SU-DHL-6 (cell line): ENCODE measurements around the gene SLC25A1.
A peak's percentile ranks its signal among the peaks of the same experiment; 100 is the strongest.

Source experiments
- H2AFZ ChIP-seq: fragments of 200-600 bp; sonication (generic); 2 replicates; pipeline ENCODE4 v1.6.1; 2014; ENCODE audit warnings: low read depth, mild to moderate bottlenecking, moderate library complexity, mixed read lengths, antibody characterized with exemption, low read length; ENCODE audit not compliant: severe bottlenecking
- H3F3A ChIP-seq: fragments of 200-600 bp; shearing (Covaris generic); 2 replicates; pipeline ENCODE4 v1.6.0; 2016; ENCODE audit warnings: antibody characterized with exemption, mild to moderate bottlenecking; ENCODE audit not compliant: insufficient read depth
- H3K27ac ChIP-seq: fragments of 200-600 bp; sonication (generic); 2 replicates; pipeline ENCODE4 v1.5.1; 2016; ENCODE audit warnings: low read depth, mild to moderate bottlenecking, low read length, moderate library complexity, mixed read lengths
- H3K27me3 ChIP-seq: fragments of 200-600 bp; sonication (generic), shearing (Covaris generic); 2 replicates; pipeline ENCODE4 v1.6.0; 2014; ENCODE audit warnings: mild to moderate bottlenecking, low read length
- H3K36me3 ChIP-seq: fragments of 200-600 bp; sonication (generic); 2 replicates; pipeline ENCODE4 v1.6.1; 2014; ENCODE audit warnings: mild to moderate bottlenecking, low read length, mixed read lengths
- H3K4me2 ChIP-seq: fragments of 300-600, 200-600 bp; shearing (Covaris generic), sonication (generic); 2 replicates; pipeline ENCODE4 v1.6.0; 2014; ENCODE audit warnings: low read length, low read depth, mild to moderate bottlenecking; ENCODE audit not compliant: poor library complexity, severe bottlenecking
- H3K4me3 ChIP-seq: fragments of 200-600 bp; sonication (generic); 2 replicates; pipeline ENCODE4 v1.5.1; 2014; ENCODE audit warnings: antibody characterized with exemption, low read length, mild to moderate bottlenecking, mixed read lengths; ENCODE audit not compliant: insufficient read depth, poor library complexity, severe bottlenecking
- H3K79me2 ChIP-seq: fragments of 200-600 bp; sonication (generic); 2 replicates; pipeline ENCODE4 v1.6.1; 2014; ENCODE audit warnings: mild to moderate bottlenecking, low read length, moderate library complexity; ENCODE audit not compliant: insufficient read depth
- H3K9ac ChIP-seq: fragments of 200-600 bp; sonication (generic); 2 replicates; pipeline ENCODE4 v1.7.0; 2014; ENCODE audit warnings: mild to moderate bottlenecking, low read length
- H3K9me2 ChIP-seq: fragments of 200-600 bp; sonication (generic); replicated peaks from 2 replicates; pipeline ENCODE4 v1.6.1; 2014; ENCODE audit warnings: low read length; ENCODE audit not compliant: insufficient read depth
- H3K9me3 ChIP-seq: fragments of 200-600 bp; sonication (generic); 2 replicates; pipeline ENCODE4 v1.6.1; 2014; ENCODE audit warnings: low read length, mixed read lengths; ENCODE audit not compliant: insufficient read depth
- H4K20me1 ChIP-seq: fragments of 200-600 bp; sonication (generic); 2 replicates; pipeline ENCODE4 v1.6.1; 2014; ENCODE audit warnings: low read depth, mild to moderate bottlenecking, antibody characterized with exemption, low read length, moderate library complexity, mixed read lengths
- EZH2phosphoT487 ChIP-seq: fragments of 200-600 bp; sonication (generic), shearing (Covaris generic); conservative IDR thresholded peaks from 2 replicates; pipeline ENCODE4 v1.6.1; 2018; ENCODE audit warnings: mild to moderate bottlenecking, antibody characterized with exemption, low read length, moderate library complexity, mixed read lengths
- TF ChIP-seq, protein P1 (sequence below): fragments of 200-600 bp; sonication (generic); IDR thresholded peaks from one replicate; pipeline ENCODE4 v1.5.1; 2017; ENCODE audit warnings: antibody characterized with exemption, mild to moderate bottlenecking, low read length, moderate library complexity; ENCODE audit not compliant: insufficient read depth, poor library complexity, severe bottlenecking

SLC25A1 gene

DNA sequence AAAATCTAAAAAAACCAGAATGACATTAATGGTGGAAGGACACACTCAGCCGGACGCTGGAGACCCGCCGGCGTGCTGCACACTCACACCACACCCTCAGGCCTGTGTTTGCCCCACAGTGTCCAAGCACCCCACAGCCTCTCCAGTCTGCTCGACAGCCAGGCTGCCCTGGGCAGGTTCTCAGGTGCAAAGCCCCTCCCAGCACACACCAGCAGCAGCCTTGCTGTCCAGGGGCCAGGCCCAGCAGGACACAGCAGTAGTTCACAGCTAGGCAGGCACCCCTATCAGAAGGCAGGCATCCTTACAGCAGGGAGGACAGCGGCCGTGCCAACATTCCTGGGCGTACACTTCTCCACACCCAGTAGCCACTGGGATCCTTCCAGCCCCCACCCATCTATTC, 1.7 kb upstream of the SLC25A1 start:
- H3K9me2 ChIP-seq, result no peaks in the 10 kb centered on the region
- H3F3A ChIP-seq, result no peaks in the 10 kb centered on the region
- TF ChIP-seq, protein P1, sequence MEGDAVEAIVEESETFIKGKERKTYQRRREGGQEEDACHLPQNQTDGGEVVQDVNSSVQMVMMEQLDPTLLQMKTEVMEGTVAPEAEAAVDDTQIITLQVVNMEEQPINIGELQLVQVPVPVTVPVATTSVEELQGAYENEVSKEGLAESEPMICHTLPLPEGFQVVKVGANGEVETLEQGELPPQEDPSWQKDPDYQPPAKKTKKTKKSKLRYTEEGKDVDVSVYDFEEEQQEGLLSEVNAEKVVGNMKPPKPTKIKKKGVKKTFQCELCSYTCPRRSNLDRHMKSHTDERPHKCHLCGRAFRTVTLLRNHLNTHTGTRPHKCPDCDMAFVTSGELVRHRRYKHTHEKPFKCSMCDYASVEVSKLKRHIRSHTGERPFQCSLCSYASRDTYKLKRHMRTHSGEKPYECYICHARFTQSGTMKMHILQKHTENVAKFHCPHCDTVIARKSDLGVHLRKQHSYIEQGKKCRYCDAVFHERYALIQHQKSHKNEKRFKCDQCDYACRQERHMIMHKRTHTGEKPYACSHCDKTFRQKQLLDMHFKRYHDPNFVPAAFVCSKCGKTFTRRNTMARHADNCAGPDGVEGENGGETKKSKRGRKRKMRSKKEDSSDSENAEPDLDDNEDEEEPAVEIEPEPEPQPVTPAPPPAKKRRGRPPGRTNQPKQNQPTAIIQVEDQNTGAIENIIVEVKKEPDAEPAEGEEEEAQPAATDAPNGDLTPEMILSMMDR, result no peak
- TF ChIP-seq EZH2phosphoT487, result no peak
- no peaks in the 10 kb centered on the region for H3K36me3 ChIP-seq
- no peak overlapping the region for H3K4me3 ChIP-seq
- H3K9ac ChIP-seq, result no peak overlapping the region
- no peaks in the 10 kb centered on the region for H3K79me2 ChIP-seq
- no peaks in the 10 kb centered on the region for H3K27me3 ChIP-seq
- no peaks in the 10 kb centered on the region for H4K20me1 ChIP-seq
- H3K9me3 ChIP-seq, result no peaks in the 10 kb centered on the region
- H3K4me2 ChIP-seq, result no peak overlapping the region
- no peak overlapping the region for H2AFZ ChIP-seq
- H3K27ac ChIP-seq, result no peak overlapping the region

DNA sequence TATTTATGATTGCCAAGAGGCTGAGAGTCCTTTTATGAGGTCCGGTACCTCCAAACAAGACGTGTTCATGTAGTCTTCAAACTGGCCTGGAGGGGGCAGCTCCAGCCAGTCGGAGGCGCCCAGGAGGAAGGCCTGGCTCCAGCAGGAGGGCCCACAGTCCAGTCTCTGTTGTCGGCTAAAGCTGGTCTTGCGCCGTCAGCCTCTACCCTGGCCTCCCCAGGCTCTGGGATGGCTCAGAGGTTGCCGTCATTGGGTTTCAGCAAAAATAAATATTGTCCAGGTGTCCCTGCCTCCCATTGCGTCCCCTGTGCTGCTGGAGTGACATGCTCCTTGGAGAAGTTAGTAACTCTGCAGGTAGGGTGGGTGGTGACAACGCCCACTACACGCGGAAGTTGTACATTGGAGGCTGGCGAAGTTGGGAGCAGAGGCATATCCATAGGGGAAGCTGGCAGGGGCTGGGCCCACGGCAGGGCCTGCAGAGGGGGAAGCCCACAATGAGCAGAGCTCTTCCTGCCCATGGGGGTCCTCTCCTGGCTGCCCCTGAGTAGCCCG, 1.0 kb upstream of the SLC25A1 start:
- no peak for TF ChIP-seq EZH2phosphoT487
- TF ChIP-seq, protein P1, result peak; percentile 35
- Histone ChIP-seq H2AFZ (peak overlapping the region; percentile 63), H3K4me2 (peak overlapping the region; percentile 72), H3K79me2 (no peaks in the 10 kb centered on the region), H3F3A (no peaks in the 10 kb centered on the region), H4K20me1 (no peaks in the 10 kb centered on the region), H3K36me3 (no peaks in the 10 kb centered on the region), H3K9me3 (no peaks in the 10 kb centered on the region), H3K9ac (peak overlapping the region; percentile 66), H3K4me3 (peak overlapping the region; percentile 56), H3K9me2 (no peaks in the 10 kb centered on the region), H3K27ac (peak overlapping the region; percentile 40), H3K27me3 (no peaks in the 10 kb centered on the region)

- Histone ChIP-seq H3K9me3 (no peaks in the 10 kb centered on the region), H3F3A (no peaks in the 10 kb centered on the region), H3K4me2 (peak overlapping the region; percentile 57), H4K20me1 (no peaks in the 10 kb centered on the region), H3K9me2 (no peaks in the 10 kb centered on the region), H3K27me3 (no peaks in the 10 kb centered on the region), H3K9ac (peak overlapping the region; percentile 74), H3K27ac (peak overlapping the region; percentile 42), H2AFZ (no peak overlapping the region), H3K4me3 (peak overlapping the region; percentile 67), H3K36me3 (no peaks in the 10 kb centered on the region), H3K79me2 (peaks cover 8% of the 10 kb centered on the region; the same call in 1 of the 2 replicates)
- TF ChIP-seq EZH2phosphoT487, result no peak
- TF ChIP-seq, protein P1, result no peak
Measured at GRCh38 chr22:19178065-19178656, 375 bp downstream of the SLC25A1 start.
